Stimulated activated CD8-positive, alpha-beta memory T cell treated with anti-CD3 and anti-CD28 coated beads, Interleukin-4, amount 100 ng/mL, for 4 hours (primary cell): Measurements from ENCODE around the gene TNS3.

Source experiments
- DNase-seq, 2 donors: peaks; one replicate each; pipeline ENCODE4 v3.0.0-alpha.2; 2020; ENCODE audit warnings: low read depth in 2 of 2, low spot score in 1 of 2

The TNS3 gene

GRCh38 chr7:47239034-47239433 is 342.9 kb downstream of the TNS3 start:
- DNase-seq: no peak

GRCh38 chr7:47236480-47237129 is 345.3 kb downstream of the TNS3 start:
- no peak for DNase-seq

GRCh38 chr7:47233996-47234395 is 347.9 kb downstream of the TNS3 start:
- no peak for DNase-seq

- DNase-seq: no peak
Measured at GRCh38 chr7:47232751-47233412, 349.0 kb downstream of the TNS3 start.

GRCh38 chr7:47231627-47232026 is 350.3 kb downstream of the TNS3 start:
- DNase-seq: no peak

GRCh38 chr7:47231032-47231431 is 350.9 kb downstream of the TNS3 start:
- DNase-seq: no peak

- DNase-seq: no peak
Measured at GRCh38 chr7:47228386-47229014, 353.4 kb downstream of the TNS3 start.

- no peak for DNase-seq
Measured at GRCh38 chr7:47227762-47228177, 354.1 kb downstream of the TNS3 start.

- DNase-seq: no peak
Measured at GRCh38 chr7:47226696-47227095, 355.2 kb downstream of the TNS3 start.

GRCh38 chr7:47225387-47226131 is 356.4 kb downstream of the TNS3 start:
- DNase-seq: no peak
